Measurements from ENCODE around the gene CCDC14.
"Not testable (repeated sequence)": the region's sequence is repeated elsewhere in the genome, so short reads cannot be mapped to it uniquely, and the experiment has no call there.

CCDC14 gene

DNA sequence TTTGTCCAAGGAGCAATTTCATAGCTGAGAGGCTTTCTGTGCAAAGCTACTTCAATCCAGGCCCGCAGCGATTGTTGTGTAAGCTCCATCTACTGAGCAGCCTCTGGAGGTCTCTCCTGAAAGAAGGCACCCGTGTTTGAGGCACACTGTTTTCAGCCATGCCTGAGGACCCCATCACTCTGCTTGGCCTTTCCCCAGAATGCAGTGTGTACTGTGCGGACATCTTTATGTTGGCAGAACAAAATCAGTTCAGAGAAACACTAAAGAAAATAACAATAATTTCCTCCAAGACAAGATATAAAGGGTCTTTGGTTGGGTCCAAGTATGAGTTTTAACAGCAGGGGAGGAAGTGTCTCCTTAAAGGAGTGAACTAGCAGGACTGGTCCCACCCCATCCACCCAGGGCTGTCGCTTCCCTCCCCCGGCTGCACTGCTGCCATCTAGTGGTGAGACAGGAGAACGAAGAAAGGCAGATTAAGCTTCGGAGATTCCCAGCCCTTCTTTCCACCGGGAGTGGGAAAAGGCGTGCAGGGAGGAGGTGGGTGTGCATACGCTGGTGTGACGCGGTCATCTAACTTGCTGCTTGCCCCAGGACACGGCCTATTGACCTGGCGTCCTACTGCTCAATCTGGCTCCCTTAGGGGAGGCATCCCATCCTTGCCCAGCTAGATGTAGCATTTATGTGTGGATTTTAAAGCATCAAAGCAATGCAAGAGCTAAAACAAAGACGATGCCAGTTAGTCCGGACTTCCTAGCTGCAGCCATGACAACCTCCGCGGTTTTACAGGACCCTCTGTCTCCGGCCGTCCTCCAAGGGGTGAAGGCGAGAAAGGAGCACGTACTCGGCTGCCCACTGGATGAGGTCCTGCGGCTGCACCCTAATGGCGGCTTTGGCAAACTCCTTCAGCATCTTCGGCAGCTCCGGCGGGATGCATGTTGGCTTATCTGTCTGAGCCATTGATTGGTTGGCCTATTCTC lies 18.8 kb upstream of the CCDC14 start:
- H3K27me3 Mint-ChIP-seq (ENCODE audit: low read depth, poor library complexity), result peaks cover 39% of the 10 kb centered on the region
- TF ChIP-seq, protein P1, sequence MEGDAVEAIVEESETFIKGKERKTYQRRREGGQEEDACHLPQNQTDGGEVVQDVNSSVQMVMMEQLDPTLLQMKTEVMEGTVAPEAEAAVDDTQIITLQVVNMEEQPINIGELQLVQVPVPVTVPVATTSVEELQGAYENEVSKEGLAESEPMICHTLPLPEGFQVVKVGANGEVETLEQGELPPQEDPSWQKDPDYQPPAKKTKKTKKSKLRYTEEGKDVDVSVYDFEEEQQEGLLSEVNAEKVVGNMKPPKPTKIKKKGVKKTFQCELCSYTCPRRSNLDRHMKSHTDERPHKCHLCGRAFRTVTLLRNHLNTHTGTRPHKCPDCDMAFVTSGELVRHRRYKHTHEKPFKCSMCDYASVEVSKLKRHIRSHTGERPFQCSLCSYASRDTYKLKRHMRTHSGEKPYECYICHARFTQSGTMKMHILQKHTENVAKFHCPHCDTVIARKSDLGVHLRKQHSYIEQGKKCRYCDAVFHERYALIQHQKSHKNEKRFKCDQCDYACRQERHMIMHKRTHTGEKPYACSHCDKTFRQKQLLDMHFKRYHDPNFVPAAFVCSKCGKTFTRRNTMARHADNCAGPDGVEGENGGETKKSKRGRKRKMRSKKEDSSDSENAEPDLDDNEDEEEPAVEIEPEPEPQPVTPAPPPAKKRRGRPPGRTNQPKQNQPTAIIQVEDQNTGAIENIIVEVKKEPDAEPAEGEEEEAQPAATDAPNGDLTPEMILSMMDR (IDR thresholded peaks at IDR 0.05), result peak; percentile 75

DNA sequence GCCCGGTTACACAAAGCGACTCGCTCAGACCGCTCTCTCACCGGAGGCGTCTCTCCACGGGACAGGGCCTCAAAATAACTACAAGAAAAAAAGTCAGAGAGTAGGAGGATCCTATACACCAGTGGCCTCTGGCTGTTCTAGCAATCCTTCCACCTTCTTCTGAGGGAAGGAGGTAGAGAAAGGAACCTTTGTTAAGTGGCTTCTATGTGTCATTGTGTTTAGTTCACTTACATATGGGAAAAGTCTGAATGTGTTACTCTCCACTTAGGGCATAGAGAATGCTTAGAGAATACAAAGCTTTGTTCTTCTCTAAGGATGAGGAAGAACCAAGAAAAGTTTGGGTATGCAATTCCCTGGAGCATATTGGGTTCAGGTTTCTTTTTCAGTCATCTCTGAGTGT lies 15.9 kb upstream of the CCDC14 start:
- not testable (repeated sequence) for H3K36me3 Mint-ChIP-seq (ENCODE audit: low read depth); H3K4me1 Mint-ChIP-seq; H3K9me3 Mint-ChIP-seq; H3K4me3 Mint-ChIP-seq; H3K27ac Mint-ChIP-seq; DNase-seq
- peaks cover 39% of the 10 kb centered on the region for H3K27me3 Mint-ChIP-seq (ENCODE audit: low read depth, poor library complexity)

More for the DNA sequence above, 18.8 kb upstream of the CCDC14 start:
- H3K4me3 Mint-ChIP-seq, result peak overlapping the region; percentile 81
- DNase-seq, result peak; percentile 54
- H3K36me3 Mint-ChIP-seq (ENCODE audit: low read depth); H3K27ac Mint-ChIP-seq; H3K4me1 Mint-ChIP-seq: not testable (repeated sequence)
- H3K9me3 Mint-ChIP-seq, result peaks cover 19% of the 10 kb centered on the region

DNA sequence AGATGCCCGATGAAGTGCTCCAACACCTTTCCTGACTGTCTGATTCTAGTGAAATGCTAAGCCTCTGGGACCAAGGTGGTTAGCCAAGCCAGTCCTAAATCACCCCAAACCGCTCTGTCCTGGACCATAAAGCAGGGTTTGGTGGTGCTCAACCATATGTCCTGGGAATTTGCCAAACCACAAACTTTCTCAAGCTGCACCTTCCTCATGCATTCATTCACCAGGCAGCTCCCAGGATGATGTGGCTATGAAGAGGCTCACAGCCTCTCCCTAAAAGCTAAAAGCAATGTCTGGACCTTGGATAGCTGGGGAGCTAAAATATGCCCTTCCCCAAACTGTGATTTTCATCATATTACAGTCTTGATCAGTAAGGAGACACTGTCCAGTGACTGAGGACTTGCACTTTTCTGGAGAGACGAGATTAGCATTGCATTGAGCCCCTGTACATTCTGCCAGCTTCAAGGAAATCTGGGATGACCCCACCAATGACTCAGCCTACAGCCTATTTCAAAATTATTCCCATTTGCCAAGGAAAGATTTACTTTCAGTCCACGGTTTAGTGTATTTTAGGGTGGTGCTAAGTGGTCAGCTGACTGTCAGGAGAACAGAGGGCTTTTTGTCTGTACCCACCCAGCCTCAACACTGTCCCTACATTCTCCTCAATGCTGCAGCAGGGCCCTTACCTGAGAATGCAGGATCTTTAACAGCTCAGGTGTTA lies 15.3 kb upstream of the CCDC14 start:
- H3K4me3 Mint-ChIP-seq, H3K27ac Mint-ChIP-seq, H3K4me1 Mint-ChIP-seq: not testable (repeated sequence)

DNA sequence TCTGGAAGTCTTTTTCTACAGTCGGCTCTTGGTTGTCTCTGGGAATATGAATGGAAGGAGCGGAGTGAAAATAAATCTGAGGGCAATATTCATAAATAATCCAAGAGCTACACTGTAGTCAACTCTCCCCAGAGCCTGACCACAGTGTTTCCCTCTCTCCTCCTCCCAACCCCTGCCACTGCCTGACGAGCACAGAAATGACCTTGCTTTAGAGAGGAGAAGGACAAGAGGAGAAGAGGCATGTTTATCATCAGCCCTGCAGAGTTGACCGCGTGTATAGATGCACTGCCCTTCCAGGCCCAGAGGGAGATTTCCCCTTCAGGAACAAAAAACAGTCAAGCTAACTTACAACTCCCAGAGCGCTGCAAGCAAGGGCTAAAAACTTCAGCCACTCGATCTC lies 14.0 kb upstream of the CCDC14 start:
- not testable (repeated sequence) for DNase-seq; H3K36me3 Mint-ChIP-seq (ENCODE audit: low read depth); H3K27ac Mint-ChIP-seq; H3K4me1 Mint-ChIP-seq; H3K9me3 Mint-ChIP-seq; H3K4me3 Mint-ChIP-seq
- H3K27me3 Mint-ChIP-seq (ENCODE audit: low read depth, poor library complexity), result peaks cover 37% of the 10 kb centered on the region

More for the DNA sequence above, 15.3 kb upstream of the CCDC14 start:
- peaks cover 39% of the 10 kb centered on the region for H3K27me3 Mint-ChIP-seq (ENCODE audit: low read depth, poor library complexity)
- DNase-seq; H3K36me3 Mint-ChIP-seq (ENCODE audit: low read depth); H3K9me3 Mint-ChIP-seq: not testable (repeated sequence)

DNA sequence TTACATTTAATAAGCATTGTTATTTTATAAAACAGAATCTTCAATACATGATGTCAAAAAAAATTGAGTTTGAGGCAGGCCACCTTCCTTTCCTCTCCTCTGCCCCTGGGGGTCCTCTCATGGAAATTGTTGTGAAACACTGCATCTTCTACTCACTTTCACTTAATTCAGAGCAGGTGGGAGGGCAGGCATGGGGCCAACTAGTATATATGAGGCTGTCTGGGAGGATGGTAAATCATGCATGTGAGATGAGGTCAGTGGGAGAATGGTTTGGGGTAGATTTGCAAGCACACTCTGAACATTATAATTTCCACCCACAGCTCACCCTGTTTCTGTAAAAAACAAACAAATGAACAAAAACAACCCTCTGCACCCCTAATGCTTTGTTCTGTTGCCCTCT lies 10.4 kb upstream of the CCDC14 start:
- no peak overlapping the region for H3K4me3 Mint-ChIP-seq
- TF ChIP-seq, protein P1 (IDR thresholded peaks at IDR 0.05), result no peak

DNA sequence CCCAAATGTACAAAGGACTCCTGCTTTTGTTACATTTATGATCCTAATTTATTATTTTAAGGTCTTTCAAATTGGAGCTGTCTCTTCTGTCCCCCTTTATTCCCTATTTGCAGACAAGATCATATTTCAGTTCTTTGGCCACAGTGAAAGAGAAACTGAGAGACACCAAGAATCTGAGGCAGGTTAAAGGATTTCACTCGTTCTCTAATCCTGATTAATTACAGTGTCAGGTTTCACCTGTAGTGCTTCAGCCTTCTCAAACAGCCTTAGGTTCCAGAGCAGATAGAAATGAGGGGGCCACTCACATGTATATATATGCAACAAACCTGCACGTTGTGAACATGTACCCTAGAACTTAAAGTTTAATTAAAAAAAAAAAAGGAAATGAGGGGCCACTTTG lies 6.2 kb upstream of the CCDC14 start:
- not testable (repeated sequence) for H3K27ac Mint-ChIP-seq; DNase-seq; H3K9me3 Mint-ChIP-seq; H3K36me3 Mint-ChIP-seq (ENCODE audit: low read depth); H3K4me3 Mint-ChIP-seq
- Mint-ChIP-seq H3K27me3 (ENCODE audit: low read depth, poor library complexity) (peaks cover 54% of the 10 kb centered on the region), H3K4me1 (peaks cover 11% of the 10 kb centered on the region)

More for the DNA sequence above, 10.4 kb upstream of the CCDC14 start:
- H3K27ac Mint-ChIP-seq, result no peak overlapping the region
- peaks cover 50% of the 10 kb centered on the region for H3K27me3 Mint-ChIP-seq (ENCODE audit: low read depth, poor library complexity)
- no peaks in the 10 kb centered on the region for H3K9me3 Mint-ChIP-seq
- peaks cover 11% of the 10 kb centered on the region for H3K4me1 Mint-ChIP-seq
- no peaks in the 10 kb centered on the region for H3K36me3 Mint-ChIP-seq (ENCODE audit: low read depth)
- DNase-seq, result no peak

DNA sequence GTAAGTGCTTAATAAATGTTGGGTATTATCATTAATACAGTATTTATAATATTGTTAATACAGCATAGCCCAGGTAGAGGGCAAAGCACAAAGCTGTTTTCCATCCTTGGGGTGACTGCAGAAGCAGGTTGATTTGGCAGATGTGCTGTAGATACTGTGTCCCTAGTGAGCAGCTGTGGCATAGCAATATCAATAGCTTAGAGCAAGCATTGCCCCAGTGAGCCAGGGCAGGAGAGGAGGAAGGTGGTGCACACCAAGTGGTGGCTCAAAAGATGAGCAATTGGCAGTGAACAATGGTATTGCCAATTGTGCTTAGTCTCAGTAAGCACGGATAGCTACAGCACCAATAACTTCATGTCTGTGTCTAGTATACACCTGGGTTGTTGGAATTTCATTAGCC lies 5.8 kb upstream of the CCDC14 start:
- Mint-ChIP-seq H3K4me1 (peaks cover 11% of the 10 kb centered on the region), H3K27me3 (ENCODE audit: low read depth, poor library complexity) (peaks cover 54% of the 10 kb centered on the region)
- not testable (repeated sequence) for H3K9me3 Mint-ChIP-seq; H3K36me3 Mint-ChIP-seq (ENCODE audit: low read depth); H3K27ac Mint-ChIP-seq; H3K4me3 Mint-ChIP-seq; DNase-seq

DNA sequence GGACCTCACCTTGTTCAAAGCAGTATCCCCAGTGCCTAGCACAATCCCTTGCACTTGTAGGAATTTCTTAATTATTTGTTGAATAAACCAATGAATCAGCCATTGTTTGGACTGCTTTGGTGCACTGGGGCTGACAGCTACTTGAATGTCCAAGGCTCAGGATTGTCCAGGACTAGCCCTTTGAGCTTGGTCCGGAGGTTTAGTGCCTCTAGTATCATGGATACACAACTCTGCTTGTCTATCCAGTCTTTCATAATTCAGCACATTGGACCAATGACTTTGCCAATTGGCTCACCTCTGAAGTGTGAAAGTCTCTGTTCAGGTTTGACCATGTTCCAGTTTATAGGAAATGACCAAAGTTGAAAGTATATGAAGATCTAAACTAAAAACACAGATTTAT lies 3.8 kb upstream of the CCDC14 start:
- H3K4me3 Mint-ChIP-seq; H3K36me3 Mint-ChIP-seq (ENCODE audit: low read depth); H3K27ac Mint-ChIP-seq; DNase-seq; H3K9me3 Mint-ChIP-seq: not testable (repeated sequence)
- H3K27me3 Mint-ChIP-seq (ENCODE audit: low read depth, poor library complexity), result peaks cover 48% of the 10 kb centered on the region
- peaks cover 24% of the 10 kb centered on the region for H3K4me1 Mint-ChIP-seq

Data from nephron progenitor cell (in vitro differentiated cells).